Left ventricle myocardium inferior (tissue), 1 donor: Measurements from ENCODE around the gene STAT1. TPM values are rescaled to one million over a fixed set of nuclear protein-coding genes. Genes with fewer than 3 reads are reported as not detected.

Source experiments
- DNase-seq: peaks from one replicate; pipeline ENCODE4 v3.0.0-alpha.2; 2020
- H3K27ac ChIP-seq: fragments of 200-600 bp; replicated peaks from 2 replicates; pipeline ENCODE4 v1.8.0; 2021
- H3K27me3 ChIP-seq: fragments of 200-600 bp; 2 replicates; pipeline ENCODE4 v1.8.0; 2021; ENCODE audit warnings: low read depth
- H3K36me3 ChIP-seq: fragments of 200-600 bp; 2 replicates; pipeline ENCODE4 v1.8.0; 2021
- H3K4me1 ChIP-seq: fragments of 200-600 bp; 2 replicates; pipeline ENCODE4 v1.8.0; 2021
- H3K4me3 ChIP-seq: fragments of 200-600 bp; 2 replicates; pipeline ENCODE4 v1.8.0; 2021; ENCODE audit warnings: mild to moderate bottlenecking, moderate library complexity
- H3K9me3 ChIP-seq: fragments of 200-600 bp; replicated peaks from 2 replicates; pipeline ENCODE4 v1.8.0; 2021
- intact Hi-C: fragments of 100-400 bp; cut with micrococcal nuclease; formaldehyde crosslinking; loops from one replicate; pipeline ENCODE4 v1.11.0; 2022
- total RNA-seq: library from RNA; stranded (reverse); fragmentation: NEBNext Ultra II Directional; extraction: Animal tissue kit (Norgen Biotek cat#: 25700); gene quantifications from one replicate; pipeline ENCODE4 v1.2.1, GENCODE V29; 2021
- TF ChIP-seq, protein P1 (sequence below): fragments of 200-600 bp; IDR thresholded peaks from 2 replicates; pipeline ENCODE4 v1.8.0; 2021; ENCODE audit warnings: antibody characterized with exemption, mild to moderate bottlenecking, borderline replicate concordance
- donor health status: DM: no; HTN: yes; CAD: no; lungs with severe emphysema.

STAT1 gene
- total RNA-seq, 1 donor from 2014 or later: 42.2 TPM

DNA sequence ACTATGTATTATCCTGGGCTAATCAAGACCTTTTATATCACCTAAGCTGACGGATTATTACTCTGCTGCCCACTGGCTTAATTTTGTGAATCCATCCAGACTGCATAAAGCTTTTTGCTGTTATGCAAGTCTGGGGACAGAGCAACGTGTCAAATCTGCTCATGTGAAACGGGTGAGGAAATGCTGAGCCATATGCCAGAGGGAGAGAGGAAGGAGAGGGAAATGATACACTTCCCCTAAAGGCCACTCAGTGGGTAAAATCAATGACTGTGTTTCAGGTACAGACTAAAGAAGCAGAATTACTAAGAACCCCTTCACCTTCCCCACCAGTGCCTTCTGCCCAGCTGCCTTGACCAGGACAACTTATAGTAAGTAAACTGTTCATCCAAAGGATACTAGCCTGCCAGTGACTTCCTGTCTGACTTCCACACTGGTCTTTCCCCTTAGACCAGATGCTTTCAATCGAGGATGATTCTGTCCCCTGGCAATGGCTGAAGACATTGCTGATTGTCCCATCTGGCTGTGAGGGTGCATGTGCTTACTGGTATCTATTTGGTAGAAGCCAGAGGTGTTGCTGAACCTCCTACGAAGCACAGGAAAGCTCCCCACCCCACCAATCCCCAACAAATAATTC lies 43.0 kb downstream of the STAT1 start:
- Histone ChIP-seq H3K36me3 (peaks cover 94% of the 10 kb centered on the region), H3K27ac (no peak overlapping the region), H3K4me3 (no peak overlapping the region), H3K4me1 (peaks cover 36% of the 10 kb centered on the region), H3K9me3 (no peaks in the 10 kb centered on the region), H3K27me3 (no peaks in the 10 kb centered on the region)
- TF ChIP-seq, protein P1, sequence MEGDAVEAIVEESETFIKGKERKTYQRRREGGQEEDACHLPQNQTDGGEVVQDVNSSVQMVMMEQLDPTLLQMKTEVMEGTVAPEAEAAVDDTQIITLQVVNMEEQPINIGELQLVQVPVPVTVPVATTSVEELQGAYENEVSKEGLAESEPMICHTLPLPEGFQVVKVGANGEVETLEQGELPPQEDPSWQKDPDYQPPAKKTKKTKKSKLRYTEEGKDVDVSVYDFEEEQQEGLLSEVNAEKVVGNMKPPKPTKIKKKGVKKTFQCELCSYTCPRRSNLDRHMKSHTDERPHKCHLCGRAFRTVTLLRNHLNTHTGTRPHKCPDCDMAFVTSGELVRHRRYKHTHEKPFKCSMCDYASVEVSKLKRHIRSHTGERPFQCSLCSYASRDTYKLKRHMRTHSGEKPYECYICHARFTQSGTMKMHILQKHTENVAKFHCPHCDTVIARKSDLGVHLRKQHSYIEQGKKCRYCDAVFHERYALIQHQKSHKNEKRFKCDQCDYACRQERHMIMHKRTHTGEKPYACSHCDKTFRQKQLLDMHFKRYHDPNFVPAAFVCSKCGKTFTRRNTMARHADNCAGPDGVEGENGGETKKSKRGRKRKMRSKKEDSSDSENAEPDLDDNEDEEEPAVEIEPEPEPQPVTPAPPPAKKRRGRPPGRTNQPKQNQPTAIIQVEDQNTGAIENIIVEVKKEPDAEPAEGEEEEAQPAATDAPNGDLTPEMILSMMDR: no peak
- DNase-seq: no peak
- intact Hi-C loops: no loop called here

DNA sequence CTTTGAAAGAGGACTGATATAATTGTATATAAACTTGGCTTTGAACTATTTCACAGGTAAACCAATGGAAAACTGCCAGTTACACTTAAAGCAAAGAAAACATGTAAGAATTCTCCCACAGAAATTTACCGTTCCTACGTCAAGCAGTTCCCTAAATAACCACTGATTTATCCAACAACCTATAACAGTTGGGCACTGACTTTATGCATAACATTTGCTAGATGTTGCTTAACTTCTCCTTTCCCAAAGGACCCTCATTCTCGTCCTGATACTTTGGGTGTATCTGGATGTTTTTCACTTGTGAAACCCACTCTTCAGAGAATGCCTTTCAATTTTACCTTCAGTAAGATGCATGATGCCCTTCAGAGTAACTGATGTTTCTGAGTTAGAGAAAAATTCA lies 43.8 kb downstream of the STAT1 start:
- Histone ChIP-seq H3K27ac (no peak overlapping the region), H3K27me3 (no peaks in the 10 kb centered on the region), H3K36me3 (peaks cover 93% of the 10 kb centered on the region), H3K9me3 (no peaks in the 10 kb centered on the region), H3K4me3 (no peak overlapping the region), H3K4me1 (peaks cover 28% of the 10 kb centered on the region)
- DNase-seq: no peak
- TF ChIP-seq, protein P1: no peak
- intact Hi-C loops: no loop called here

DNA sequence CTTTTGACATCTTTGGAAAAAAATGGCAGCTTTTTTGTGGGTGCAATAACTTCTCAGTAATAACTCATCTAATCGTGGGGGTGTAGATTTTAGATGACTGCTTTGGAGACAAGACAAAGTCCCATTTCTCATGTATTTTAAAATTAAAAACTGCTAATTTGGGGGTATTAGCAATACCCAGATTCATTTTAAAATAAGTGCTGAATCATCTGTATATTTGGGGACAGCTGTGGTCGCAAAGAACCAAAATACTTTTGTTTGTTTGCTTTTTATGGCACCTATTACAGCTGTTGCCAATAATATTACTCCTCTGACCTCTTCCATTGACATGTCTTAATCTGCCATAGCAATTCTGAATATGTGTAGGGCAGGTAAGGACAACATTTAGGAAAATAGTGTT lies 45.4 kb downstream of the STAT1 start:
- Histone ChIP-seq H3K36me3 (peaks cover 93% of the 10 kb centered on the region), H3K4me1 (peaks cover 12% of the 10 kb centered on the region), H3K4me3 (no peak overlapping the region), H3K27ac (no peak overlapping the region), H3K9me3 (no peaks in the 10 kb centered on the region), H3K27me3 (no peaks in the 10 kb centered on the region)
- DNase-seq: no peak
- intact Hi-C loops: no loop called here
- TF ChIP-seq, protein P1: no peak

DNA sequence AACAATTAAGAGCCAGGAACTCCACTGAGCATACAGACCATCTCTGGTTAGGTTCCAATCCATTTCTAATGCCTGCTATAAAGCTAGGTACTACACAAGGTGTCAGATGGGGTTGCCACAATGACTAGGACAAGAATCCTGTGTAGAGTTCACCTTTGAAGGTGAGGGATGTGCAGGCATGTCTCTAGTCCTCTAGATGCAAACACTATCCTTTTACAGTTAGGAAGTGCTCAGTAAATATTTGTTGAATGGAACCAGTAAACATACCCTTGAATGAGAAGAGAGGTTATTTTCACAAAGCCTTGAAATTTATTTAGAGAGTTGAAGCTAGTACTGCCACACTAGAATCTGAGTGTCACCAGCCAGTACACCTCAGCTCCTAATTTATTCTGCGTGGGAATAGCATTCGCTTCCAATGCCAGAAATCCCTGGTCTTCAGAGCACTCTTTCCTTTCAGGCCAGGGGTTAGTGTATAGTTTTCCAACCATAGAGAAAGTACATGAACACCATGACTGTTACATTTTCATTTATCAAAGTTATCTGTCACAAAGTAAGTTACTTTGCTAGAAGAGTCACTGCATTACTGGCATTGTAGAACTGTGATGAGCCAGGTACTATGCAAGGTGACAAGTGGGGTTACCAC lies 48.3 kb downstream of the STAT1 start:
- Histone ChIP-seq H3K27ac (no peak overlapping the region), H3K4me3 (no peak overlapping the region), H3K4me1 (peaks cover 9% of the 10 kb centered on the region), H3K9me3 (no peaks in the 10 kb centered on the region), H3K36me3 (peaks cover 90% of the 10 kb centered on the region), H3K27me3 (no peaks in the 10 kb centered on the region)
- DNase-seq: no peak
- intact Hi-C loops: no loop called here
- TF ChIP-seq, protein P1: no peak

DNA sequence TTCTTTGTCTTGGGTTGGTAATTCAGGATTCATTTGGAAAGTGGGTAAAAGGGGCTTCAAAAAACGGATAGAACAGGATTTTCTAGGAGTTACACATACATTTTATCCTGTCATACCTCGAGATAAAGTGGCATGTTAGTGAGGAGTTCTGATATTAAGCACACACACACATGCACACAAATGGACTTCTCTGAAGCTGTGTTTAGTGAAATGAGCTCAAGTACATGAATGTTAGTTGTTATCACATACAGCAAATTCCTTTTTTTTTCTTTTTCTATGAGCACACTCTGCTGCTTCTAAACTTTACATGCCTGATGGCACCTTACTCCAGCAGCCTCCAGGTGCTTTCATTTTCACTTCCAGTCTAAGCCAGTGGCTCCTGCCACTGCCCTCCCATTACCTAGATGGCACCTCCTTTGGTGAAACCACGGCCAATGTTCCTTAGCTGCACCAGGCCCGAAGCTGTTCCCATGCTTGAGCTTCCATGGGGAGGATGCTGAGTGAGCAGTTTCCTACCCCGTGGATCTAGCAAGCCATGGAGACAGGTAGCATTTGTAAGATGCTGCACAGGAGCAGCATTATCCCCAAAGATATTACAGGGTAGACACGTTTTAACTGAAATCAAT lies 49.7 kb downstream of the STAT1 start:
- TF ChIP-seq, protein P1: no peak
- H3K36me3 ChIP-seq: peaks cover 79% of the 10 kb centered on the region
- intact Hi-C loops: no loop called here
- no peaks in the 10 kb centered on the region for H3K9me3 ChIP-seq
- DNase-seq: no peak
- H3K27ac ChIP-seq: no peak overlapping the region
- H3K4me3 ChIP-seq: no peak overlapping the region
- H3K4me1 ChIP-seq: peaks cover 9% of the 10 kb centered on the region
- H3K27me3 ChIP-seq: no peaks in the 10 kb centered on the region
